ENCODE data around the gene SLC22A7.

The SLC22A7 gene

DNA sequence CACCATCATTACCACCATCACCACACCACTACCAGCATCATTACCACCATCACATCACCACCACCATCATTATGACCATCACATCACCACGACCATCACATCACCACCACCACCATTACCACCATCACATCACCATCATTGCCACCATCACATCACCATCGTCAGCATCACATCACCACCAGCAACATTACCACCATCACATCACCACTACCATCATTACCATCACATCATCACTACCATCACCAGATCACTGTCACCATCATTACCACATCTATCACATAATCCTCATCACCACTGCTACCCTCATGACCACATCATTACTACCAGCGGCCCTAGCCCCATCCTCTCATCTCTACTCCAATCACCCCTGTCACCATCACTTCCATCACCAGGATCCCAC is 3.5 kb upstream of the SLC22A7 start:
- Histone ChIP-seq H3K27me3 (ENCODE audit: control insufficient read depth, low read length) (no peaks in the 10 kb centered on the region), H3K9me3 (ENCODE audit: control insufficient read depth, insufficient read depth, low read length) (no peaks in the 10 kb centered on the region), H3K27ac (ENCODE audit: low read depth, low read length) (no peak overlapping the region), H3K9me2 (replicated peaks; ENCODE audit: control insufficient read depth, low read length) (no peaks in the 10 kb centered on the region), H4K20me1 (ENCODE audit: control insufficient read depth, insufficient read depth, low read depth, low read length) (no peaks in the 10 kb centered on the region), H3K36me3 (ENCODE audit: control insufficient read depth, low read length) (no peaks in the 10 kb centered on the region), H3K4me2 (ENCODE audit: low read length) (no peak overlapping the region), H3K4me1 (ENCODE audit: control insufficient read depth, low read length) (no peaks in the 10 kb centered on the region), H3F3A (ENCODE audit: control insufficient read depth, insufficient read depth) (no peaks in the 10 kb centered on the region), H3K79me2 (ENCODE audit: control insufficient read depth, low read length) (no peaks in the 10 kb centered on the region), H3K4me3 (ENCODE audit: low read length) (no peak overlapping the region)
- no peak for TF ChIP-seq EZH2phosphoT487 (IDR thresholded peaks at IDR 0.05; ENCODE audit: borderline replicate concordance, low read length)
- TF ChIP-seq, protein P1, sequence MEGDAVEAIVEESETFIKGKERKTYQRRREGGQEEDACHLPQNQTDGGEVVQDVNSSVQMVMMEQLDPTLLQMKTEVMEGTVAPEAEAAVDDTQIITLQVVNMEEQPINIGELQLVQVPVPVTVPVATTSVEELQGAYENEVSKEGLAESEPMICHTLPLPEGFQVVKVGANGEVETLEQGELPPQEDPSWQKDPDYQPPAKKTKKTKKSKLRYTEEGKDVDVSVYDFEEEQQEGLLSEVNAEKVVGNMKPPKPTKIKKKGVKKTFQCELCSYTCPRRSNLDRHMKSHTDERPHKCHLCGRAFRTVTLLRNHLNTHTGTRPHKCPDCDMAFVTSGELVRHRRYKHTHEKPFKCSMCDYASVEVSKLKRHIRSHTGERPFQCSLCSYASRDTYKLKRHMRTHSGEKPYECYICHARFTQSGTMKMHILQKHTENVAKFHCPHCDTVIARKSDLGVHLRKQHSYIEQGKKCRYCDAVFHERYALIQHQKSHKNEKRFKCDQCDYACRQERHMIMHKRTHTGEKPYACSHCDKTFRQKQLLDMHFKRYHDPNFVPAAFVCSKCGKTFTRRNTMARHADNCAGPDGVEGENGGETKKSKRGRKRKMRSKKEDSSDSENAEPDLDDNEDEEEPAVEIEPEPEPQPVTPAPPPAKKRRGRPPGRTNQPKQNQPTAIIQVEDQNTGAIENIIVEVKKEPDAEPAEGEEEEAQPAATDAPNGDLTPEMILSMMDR (IDR thresholded peaks at IDR 0.05; ENCODE audit: low read depth, low read length, poor library complexity, severe bottlenecking): no peak

DNA sequence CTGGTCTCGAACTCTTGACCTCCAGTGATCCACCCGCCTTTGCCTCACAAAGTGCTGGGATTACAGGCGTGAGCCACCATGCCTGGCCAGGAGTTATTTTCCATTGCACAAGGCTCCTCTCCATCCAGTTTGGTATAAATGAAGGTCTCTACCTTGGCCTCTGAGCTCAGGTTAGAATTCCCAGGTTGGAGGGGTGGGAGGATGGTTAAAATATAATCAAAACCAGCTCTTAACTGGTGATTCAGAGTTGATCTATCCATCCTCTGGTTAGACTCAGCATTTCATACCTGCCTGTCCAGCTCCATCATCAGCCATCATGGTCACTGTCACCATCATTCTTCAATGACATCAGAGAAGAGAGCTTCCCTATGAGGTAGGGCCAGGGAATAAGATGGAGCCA is 2.6 kb upstream of the SLC22A7 start:
- Histone ChIP-seq H3K9me3 (ENCODE audit: control insufficient read depth, insufficient read depth, low read length) (no peaks in the 10 kb centered on the region), H4K20me1 (ENCODE audit: control insufficient read depth, insufficient read depth, low read depth, low read length) (no peaks in the 10 kb centered on the region), H3K9me2 (replicated peaks; ENCODE audit: control insufficient read depth, low read length) (no peaks in the 10 kb centered on the region), H3K4me2 (ENCODE audit: low read length) (no peak overlapping the region), H3F3A (ENCODE audit: control insufficient read depth, insufficient read depth) (no peaks in the 10 kb centered on the region), H3K4me1 (ENCODE audit: control insufficient read depth, low read length) (peaks cover 3% of the 10 kb centered on the region; the same call in 1 of the 2 replicates), H3K36me3 (ENCODE audit: control insufficient read depth, low read length) (no peaks in the 10 kb centered on the region), H3K79me2 (ENCODE audit: control insufficient read depth, low read length) (no peaks in the 10 kb centered on the region), H3K27ac (ENCODE audit: low read depth, low read length) (no peak overlapping the region), H3K4me3 (ENCODE audit: low read length) (no peak overlapping the region), H3K27me3 (ENCODE audit: control insufficient read depth, low read length) (no peaks in the 10 kb centered on the region)
- TF ChIP-seq EZH2phosphoT487 (IDR thresholded peaks at IDR 0.05; ENCODE audit: borderline replicate concordance, low read length): no peak
- TF ChIP-seq, protein P1 (IDR thresholded peaks at IDR 0.05; ENCODE audit: low read depth, low read length, poor library complexity, severe bottlenecking): no peak

DNA sequence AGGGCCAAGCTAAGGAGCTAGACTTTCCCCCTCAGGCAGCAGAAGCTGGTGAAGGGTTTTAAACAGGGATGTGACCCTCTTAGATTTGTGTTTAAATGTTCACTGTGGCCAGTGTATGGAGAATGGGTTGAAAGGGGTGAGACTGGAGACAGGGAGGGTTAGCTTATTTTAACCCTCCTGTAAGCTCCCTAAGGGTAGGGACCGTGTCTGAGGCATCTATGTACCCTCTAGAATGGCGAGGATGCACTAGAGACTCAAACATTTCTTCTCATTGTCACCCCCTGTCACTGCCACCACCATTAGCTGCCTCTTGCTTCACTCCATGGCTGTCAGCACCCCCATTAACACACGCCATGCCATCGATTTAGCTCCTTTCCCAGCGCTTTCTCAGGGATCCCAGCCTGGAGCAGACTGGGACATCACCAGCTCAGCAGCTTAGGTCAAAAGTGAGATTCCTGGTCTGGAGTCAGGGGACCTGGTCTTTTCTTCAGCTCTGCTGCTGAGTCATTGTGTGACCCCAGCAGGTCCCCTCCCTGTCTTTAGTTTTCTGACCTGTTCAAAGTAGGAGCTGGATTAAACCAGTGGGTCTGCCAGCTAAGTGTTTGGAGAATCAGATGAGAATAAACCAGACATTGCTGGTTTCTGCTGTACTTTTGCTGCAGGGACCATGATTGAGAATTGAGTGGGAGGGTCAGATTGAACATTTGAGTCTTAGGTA is 1.1 kb upstream of the SLC22A7 start:
- Histone ChIP-seq H3K4me1 (ENCODE audit: control insufficient read depth, low read length) (peaks cover 3% of the 10 kb centered on the region; the same call in 1 of the 2 replicates), H3K9me2 (replicated peaks; ENCODE audit: control insufficient read depth, low read length) (no peaks in the 10 kb centered on the region), H3K4me3 (ENCODE audit: low read length) (no peak overlapping the region), H3K27me3 (ENCODE audit: control insufficient read depth, low read length) (no peaks in the 10 kb centered on the region), H3K27ac (ENCODE audit: low read depth, low read length) (no peak overlapping the region), H3K4me2 (ENCODE audit: low read length) (no peak overlapping the region), H3F3A (ENCODE audit: control insufficient read depth, insufficient read depth) (no peaks in the 10 kb centered on the region), H3K79me2 (ENCODE audit: control insufficient read depth, low read length) (no peaks in the 10 kb centered on the region), H3K36me3 (ENCODE audit: control insufficient read depth, low read length) (no peaks in the 10 kb centered on the region), H4K20me1 (ENCODE audit: control insufficient read depth, insufficient read depth, low read depth, low read length) (no peaks in the 10 kb centered on the region), H3K9me3 (ENCODE audit: control insufficient read depth, insufficient read depth, low read length) (no peaks in the 10 kb centered on the region)
- TF ChIP-seq EZH2phosphoT487 (IDR thresholded peaks at IDR 0.05; ENCODE audit: borderline replicate concordance, low read length): no peak
- TF ChIP-seq, protein P1 (IDR thresholded peaks at IDR 0.05; ENCODE audit: low read depth, low read length, poor library complexity, severe bottlenecking): no peak

Measured in DOHH2 (cell line).